Activated CD4-positive, alpha-beta T cell treated with anti-CD3 and anti-CD28 coated beads, Interleukin-2, amount 50 U/mL, for 24 hours (primary cell): ENCODE results near the gene IGFN1.
"Not testable (repeated sequence)": the region's sequence is repeated elsewhere in the genome, so short reads cannot be mapped to it uniquely, and the experiment has no call there.

Experiments used
- DNase-seq, 2 donors: peaks; one replicate each; pipeline ENCODE4 v3.0.0-alpha.2; 2020; ENCODE audit warnings: low read depth in 1 of 2, low spot score in 1 of 2

IGFN1 gene

GRCh38 chr1:201216395-201217085 lies 25.9 kb downstream of the IGFN1 start:
- no peak for DNase-seq

DNA sequence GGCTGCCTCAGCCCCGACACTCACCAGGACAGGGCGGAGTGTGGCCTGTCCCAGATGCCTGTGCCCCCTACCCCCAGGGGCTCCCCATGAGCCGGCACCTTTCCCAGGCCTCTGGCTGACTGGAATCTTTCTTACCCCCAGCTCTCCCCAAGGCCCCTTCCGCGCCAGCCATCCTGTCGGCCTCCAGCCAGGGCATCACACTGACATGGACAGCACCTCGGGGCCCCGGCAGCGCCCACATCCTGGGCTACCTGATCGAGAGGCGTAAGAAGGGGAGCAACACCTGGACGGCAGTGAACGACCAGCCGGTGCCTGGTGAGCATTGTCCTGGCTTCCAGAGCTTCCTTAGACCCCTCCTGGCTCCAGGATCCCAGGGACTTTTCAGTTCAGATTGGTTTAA lies 26.5 kb downstream of the IGFN1 start:
- no peak for DNase-seq

DNA sequence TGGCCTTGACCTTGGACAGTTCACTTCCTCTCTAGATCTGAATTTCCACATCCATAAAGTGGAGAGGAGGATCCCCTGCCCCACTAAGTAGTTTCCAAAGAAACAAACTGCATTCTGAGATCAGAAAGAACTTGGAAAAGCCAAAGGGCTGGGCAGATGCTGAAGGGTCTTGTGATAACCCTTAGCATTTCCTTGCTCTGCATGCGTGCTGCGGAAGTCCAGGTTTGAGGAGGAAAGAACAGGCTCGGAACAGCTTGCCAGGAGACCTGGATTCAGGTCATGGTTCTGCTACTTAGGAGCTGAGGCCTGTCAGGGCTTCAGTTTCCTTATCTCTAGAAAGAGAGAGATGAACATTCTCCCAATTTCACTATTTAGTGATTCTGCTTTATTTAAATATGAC lies 27.2 kb downstream of the IGFN1 start:
- DNase-seq: no peak

GRCh38 chr1:201218409-201218808 lies 27.8 kb downstream of the IGFN1 start:
- no peak for DNase-seq

DNA sequence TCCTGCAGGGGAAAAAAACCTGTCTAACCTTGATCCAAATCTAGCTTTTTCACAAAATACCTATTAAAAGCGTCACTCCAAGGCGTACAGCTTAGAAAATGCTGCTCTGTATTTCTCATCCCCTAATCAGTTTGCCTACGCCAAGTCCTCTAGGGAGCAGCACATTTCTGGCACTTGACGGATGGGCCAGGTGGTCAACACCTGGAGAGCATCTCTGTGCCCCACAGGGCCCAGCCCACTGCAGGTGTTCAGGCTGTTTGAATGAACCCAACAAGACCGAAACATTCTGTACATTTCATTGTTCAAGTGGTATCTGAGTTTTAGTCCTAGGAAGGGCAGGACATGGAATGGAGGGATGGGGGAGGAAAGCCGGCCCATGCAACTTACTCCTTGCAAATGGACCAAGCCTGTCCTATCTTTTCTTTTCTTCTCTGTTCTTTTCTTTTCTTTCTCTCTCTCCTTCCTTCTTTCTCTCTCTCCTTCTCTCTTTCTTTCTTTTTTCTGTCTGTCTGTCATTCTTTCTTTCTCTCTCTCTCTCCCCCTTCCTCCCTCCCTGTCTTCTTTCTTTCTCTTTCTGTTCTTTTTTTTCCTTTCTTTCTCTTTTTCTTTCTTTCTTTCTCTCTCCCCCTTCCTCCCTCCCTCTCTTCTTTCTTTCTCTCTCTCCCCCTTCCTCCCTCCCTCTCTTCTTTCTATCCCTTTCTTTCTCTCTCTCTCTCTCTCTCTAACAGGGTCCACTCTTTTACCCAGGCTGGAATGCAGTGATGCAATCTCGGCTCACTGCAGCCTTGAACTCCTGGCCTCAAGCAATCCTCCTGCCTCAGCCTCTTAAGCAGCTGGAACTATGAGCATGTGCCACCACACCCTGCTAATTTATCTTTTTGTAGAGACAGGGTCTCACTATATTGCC lies 29.1 kb downstream of the IGFN1 start:
- no peak for DNase-seq

DNA sequence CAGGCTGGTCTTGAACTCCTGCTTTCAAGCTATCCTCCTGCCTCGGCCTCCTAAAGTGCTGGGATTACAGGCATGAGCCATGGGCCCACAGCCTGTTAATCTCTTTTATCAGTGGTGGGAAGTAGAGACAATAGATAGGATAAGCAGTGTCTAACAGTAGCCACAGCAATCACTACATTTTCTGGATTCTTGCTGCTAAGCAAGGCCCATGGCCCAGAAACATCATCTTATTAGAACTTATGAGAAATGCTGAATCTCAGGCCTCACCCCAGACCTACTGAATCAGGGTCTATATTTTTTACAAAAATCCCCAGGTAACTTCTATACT lies 29.7 kb downstream of the IGFN1 start:
- DNase-seq: no peak

GRCh38 chr1:201221201-201221846 lies 30.7 kb downstream of the IGFN1 start:
- DNase-seq: no peak

- DNase-seq: no peak
Measured at GRCh38 chr1:201222125-201222524, 31.5 kb downstream of the IGFN1 start.

DNA sequence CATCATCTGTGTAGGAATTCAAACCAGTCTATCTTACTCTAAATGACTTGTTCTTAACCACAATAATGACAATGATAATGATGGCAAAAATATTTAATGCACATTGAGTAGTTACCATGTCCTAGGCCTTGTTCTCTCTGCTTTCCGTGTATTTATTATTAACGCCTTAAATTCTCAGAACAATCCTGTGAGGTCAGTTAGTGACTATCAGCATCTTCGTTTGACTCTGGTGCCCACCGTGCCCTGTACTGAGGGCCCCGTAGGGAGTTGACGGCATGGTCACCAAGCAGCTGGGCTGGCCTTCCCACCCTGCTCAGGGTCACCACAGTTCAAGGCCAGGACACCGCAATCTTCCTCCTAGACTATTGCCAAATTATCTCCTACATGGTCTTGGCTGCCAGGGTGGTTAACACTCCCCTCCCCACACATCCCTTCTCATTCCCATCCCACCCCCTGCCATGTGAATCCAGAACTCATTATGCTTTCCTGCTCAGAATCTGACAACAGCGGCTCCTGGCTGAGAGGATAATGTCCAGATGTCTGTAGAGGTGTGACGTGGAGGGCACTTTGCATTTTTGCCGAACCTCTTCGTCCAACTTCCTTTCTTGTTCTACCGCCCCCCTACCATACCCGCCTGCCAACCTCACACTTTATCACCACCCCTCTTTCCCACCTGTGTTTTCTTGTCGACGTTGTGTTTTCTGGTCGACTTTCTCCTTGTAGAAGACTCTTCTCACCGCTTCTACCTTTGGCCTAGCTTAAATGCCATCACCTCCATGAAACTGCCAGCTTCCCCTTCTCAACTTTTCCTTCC lies 33.4 kb downstream of the IGFN1 start:
- DNase-seq: no peak

GRCh38 chr1:201224666-201225370 lies 34.2 kb downstream of the IGFN1 start:
- DNase-seq: no peak

DNA sequence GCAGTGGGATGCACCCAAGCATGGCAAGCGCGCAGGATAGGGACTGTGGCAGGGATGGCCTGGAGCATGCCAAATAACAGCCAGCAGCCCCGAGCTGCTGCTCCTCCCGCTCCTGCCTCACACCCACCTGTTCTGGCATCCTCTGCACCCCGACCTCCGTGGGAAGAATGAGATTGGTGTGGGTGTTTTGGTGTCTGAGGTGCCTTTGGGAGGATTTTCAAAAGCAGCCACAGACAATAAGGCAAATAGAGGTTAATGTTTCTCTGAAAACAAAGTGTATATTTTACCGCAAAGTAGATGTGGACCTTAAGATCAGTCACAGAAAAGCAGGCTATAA lies 35.5 kb downstream of the IGFN1 start:
- DNase-seq: no peak

DNA sequence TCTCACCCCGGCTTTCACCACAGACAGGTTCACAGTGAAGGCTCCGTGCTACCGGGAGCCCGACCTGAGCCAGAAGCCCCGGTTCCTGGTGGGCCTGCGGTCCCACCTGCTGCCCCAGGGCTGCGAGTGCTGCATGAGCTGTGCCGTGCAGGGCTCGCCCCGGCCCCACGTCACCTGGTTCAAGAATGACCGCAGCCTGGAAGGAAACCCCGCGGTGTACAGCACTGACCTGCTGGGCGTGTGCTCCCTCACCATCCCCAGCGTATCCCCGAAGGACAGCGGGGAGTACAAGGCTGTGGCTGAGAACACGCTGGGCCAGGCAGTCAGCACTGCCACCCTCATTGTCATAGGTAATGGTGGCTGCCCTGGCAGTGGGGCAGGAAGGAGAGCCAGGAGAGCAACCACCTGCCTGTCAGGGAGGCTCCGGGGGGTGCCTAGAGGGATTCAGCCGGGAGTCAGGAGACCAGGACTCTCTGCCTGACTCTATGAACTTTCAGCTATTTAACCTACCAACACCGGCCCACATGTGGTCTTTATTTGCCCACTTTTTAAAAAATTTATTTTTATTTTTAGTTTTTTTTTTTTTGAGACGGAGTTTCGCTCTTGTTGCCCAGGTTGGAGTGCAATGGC lies 36.4 kb downstream of the IGFN1 start:
- DNase-seq: no peak

GRCh38 chr1:201228011-201228983 lies 37.7 kb downstream of the IGFN1 start:
- no peak for DNase-seq

- DNase-seq: no peak
Measured at GRCh38 chr1:201229095-201229494, 38.5 kb downstream of the IGFN1 start.

DNA sequence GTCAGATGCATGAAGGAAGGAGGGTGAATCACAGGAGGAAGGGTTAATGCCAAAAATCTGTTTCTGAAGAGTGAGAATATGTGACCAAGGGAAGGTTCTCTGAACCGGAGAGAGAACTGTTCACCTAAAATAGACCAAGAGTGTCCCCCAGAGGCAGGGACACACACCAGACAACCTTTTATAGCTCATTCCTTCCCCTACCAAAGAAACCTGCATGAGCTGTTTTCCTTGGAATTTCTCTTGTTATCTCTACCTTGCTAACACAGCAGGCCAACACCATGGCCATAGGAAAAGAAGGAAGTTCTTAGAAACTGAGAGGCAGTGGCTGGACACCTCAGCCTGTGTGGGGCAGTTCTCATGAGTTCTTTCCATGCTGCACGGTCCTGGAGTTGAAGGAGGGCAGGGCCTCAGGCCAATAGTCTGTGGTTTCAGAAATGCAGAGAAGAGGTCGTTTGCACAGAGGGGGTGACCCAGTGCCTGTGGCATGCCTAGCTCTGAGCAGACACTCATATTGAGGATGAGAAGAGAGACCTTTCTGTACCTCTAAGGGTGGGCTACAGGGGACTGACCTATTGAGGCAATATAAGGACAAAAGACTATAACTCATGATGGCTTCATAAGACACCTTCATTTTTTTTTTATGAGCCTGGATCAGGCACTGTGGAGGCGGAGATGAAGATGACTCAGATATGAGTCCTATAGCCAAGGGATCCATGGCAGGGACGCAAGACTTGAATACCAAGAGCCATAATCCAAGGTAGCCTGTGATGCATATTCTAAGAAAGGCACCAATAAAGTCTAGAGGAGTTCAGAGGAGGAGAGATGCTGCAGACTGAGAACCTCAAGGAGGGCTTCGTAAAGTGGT lies 39.4 kb downstream of the IGFN1 start:
- no peak for DNase-seq

- no peak for DNase-seq
Measured at GRCh38 chr1:201230676-201231075, 40.1 kb downstream of the IGFN1 start.

DNA sequence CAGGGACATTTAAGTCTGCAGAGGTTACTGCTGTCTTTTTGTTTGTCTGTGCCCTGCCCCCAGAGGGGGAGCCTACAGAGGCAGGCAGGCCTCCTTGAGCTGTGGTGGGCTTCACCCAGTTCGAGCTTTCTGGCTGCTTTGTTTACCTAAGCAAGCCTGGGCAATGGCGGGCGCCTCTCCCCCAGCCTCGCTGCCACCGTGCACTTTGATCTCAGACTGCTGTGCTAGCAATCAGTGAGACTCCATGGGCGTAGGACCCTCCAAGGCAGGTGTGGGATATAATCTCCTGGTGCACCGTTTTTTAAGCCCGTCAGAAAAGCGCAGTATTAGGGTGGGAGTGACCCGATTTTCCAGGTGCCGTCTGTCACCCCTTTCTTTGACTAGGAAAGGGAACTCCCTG lies 49.0 kb downstream of the IGFN1 start:
- not testable (repeated sequence) for DNase-seq

- no peak for DNase-seq
Measured at GRCh38 chr1:201240171-201240570, 49.5 kb downstream of the IGFN1 start.
